T-helper 1 cell treated with Interleukin-12 subunit alpha and Interleukin-12 subunit beta and Interleukin-4 antibody, amounts not matched to agents 30 ng/mL and 1 ng/mL, for 36 hours (primary cell): ENCODE measurements around the gene ASPA. TPM values are rescaled to one million over a fixed set of nuclear protein-coding genes. Genes with fewer than 3 reads are reported as not detected.

Experiments used
- intact Hi-C: fragments of 100-400 bp; cut with micrococcal nuclease; formaldehyde crosslinking; loops from one replicate; pipeline ENCODE4 v1.15.1; 2024
- total RNA-seq: library from RNA; stranded (reverse); gene quantifications from 2 replicates; pipeline ENCODE4 v1.2.3, GENCODE V29; 2022

The ASPA gene
- total RNA-seq, 1 donor from 2014 or later = not detected

- intact Hi-C loops = no loop called here
These were observed 58.0 kb downstream of the ASPA start for GRCh38 chr17:3533752-3534151.

- intact Hi-C loops = no loop called here
These were observed 59.1 kb downstream of the ASPA start for GRCh38 chr17:3534881-3535252.

- intact Hi-C loops = no loop called here
These were observed 59.6 kb downstream of the ASPA start for GRCh38 chr17:3535253-3535995.

GRCh38 chr17:3536716-3537115 is 60.9 kb downstream of the ASPA start:
- intact Hi-C loops = no loop called here

GRCh38 chr17:3539881-3540540 is 64.2 kb downstream of the ASPA start:
- intact Hi-C loops = no loop called here

GRCh38 chr17:3542410-3543088 is 66.8 kb downstream of the ASPA start:
- intact Hi-C loops = no loop called here

- intact Hi-C loops = no loop called here
These were observed 67.7 kb downstream of the ASPA start for GRCh38 chr17:3543453-3543852.

- intact Hi-C loops = no loop called here
These were observed 68.6 kb downstream of the ASPA start for GRCh38 chr17:3544365-3544764.

- intact Hi-C loops = no loop called here
These were observed 69.4 kb downstream of the ASPA start for GRCh38 chr17:3545151-3545550.

GRCh38 chr17:3546521-3546920 is 70.7 kb downstream of the ASPA start:
- intact Hi-C loops = no loop called here

GRCh38 chr17:3546997-3547396 is 71.2 kb downstream of the ASPA start:
- intact Hi-C loops = no loop called here

- intact Hi-C loops = no loop called here
These were observed 71.8 kb downstream of the ASPA start for GRCh38 chr17:3547628-3548027.

- intact Hi-C loops = no loop called here
These were observed 73.9 kb downstream of the ASPA start for GRCh38 chr17:3549610-3550162.

GRCh38 chr17:3551189-3551588 is 75.4 kb downstream of the ASPA start:
- intact Hi-C loops = no loop called here

- intact Hi-C loops = no loop called here
These were observed 77.1 kb downstream of the ASPA start for GRCh38 chr17:3552916-3553315.

Other genes with a start within 250 kb of the ASPA start
- 0.25 TPM in 1 of 2 replicates, not detected in the other for gene OR3A1, start 177.6 kb upstream of the ASPA start, total RNA-seq
- gene OR3A2, start 89.7 kb upstream of the ASPA start, total RNA-seq = 0.86 and 0.98 TPM in 2 replicates
- gene OR1E1, start 77.6 kb upstream of the ASPA start, total RNA-seq = not detected in 2 replicates
- gene OR3A3, start 64.6 kb upstream of the ASPA start, total RNA-seq = not detected in 2 replicates
- not detected in 2 replicates for gene OR1E2, start 42.2 kb upstream of the ASPA start, total RNA-seq
- gene SPATA22, start 4.2 kb upstream of the ASPA start, total RNA-seq = 0.20 TPM in 1 of 2 replicates, not detected in the other
- 0.20 and 0.37 TPM in 2 replicates for gene TRPV3, start 81.8 kb downstream of the ASPA start, total RNA-seq
- gene TRPV1, start 133.4 kb downstream of the ASPA start, total RNA-seq = 7.7 and 9.0 TPM in 2 replicates
- gene SHPK, start 160.3 kb downstream of the ASPA start, total RNA-seq = 11.4 and 13.2 TPM in 2 replicates
- gene CTNS, start 160.8 kb downstream of the ASPA start, total RNA-seq = 21.3 and 23.9 TPM in 2 replicates
- 28.4 TPM in 2 replicates for gene TAX1BP3, start 192.6 kb downstream of the ASPA start, total RNA-seq
- gene EMC6, start 192.8 kb downstream of the ASPA start, total RNA-seq = 38.1 and 42.5 TPM in 2 replicates
- 216 and 220 TPM in 2 replicates for gene P2RX5, start 220.2 kb downstream of the ASPA start, total RNA-seq
- 26.8 and 26.9 TPM in 2 replicates for gene HASPIN, start 247.9 kb downstream of the ASPA start, total RNA-seq